Body of pancreas (tissue), 4 donors: ENCODE measurements around the gene CLEC18B. TPM values are rescaled to one million over a fixed set of nuclear protein-coding genes. Genes with fewer than 3 reads are reported as not detected.
"Not testable (repeated sequence)": the region's sequence is repeated elsewhere in the genome, so short reads cannot be mapped to it uniquely, and the experiment has no call there.

ENCODE experiments used
- ATAC-seq: fragments of 150-250 bp; one replicate; pipeline ENCODE4 v1.9.1; 2016
- DNase-seq, 4 donors: peaks; one replicate each; pipeline ENCODE4 v3.0.0-alpha.2; 2019
- H3K27ac ChIP-seq, 4 donors: fragments of 200-600 bp; sonication (generic); 1 replicate in 3 of 4; 2 replicates in 1 of 4; pipeline versions ENCODE4 v1.5.1 to v1.6.1; 2016 to 2019; ENCODE audit warnings: mild to moderate bottlenecking in 1 of 4, mixed read lengths in 1 of 4, moderate library complexity in 1 of 4
- H3K27me3 ChIP-seq, 2 donors: fragments of 200-600 bp; sonication (generic); one replicate each; pipeline ENCODE4 v1.6.0; 2016; ENCODE audit warnings: mild to moderate bottlenecking in 1 of 2
- H3K36me3 ChIP-seq, 2 donors: fragments of 200-600 bp; sonication (generic); replicated peaks in 1 of 2; 2 replicates each; pipeline ENCODE4 v1.5.1; 2016; ENCODE audit warnings: low read depth in 2 of 2; ENCODE audit not compliant: insufficient read depth in 1 of 2
- H3K4me1 ChIP-seq: fragments of 200-600 bp; sonication (generic); one replicate; pipeline ENCODE4 v1.6.0; 2016
- H3K4me3 ChIP-seq, 2 donors: fragments of 200-600 bp; sonication (generic); 1 replicate in 1 of 2; 2 replicates in 1 of 2; pipeline ENCODE4 v1.5.1; 2016 to 2019
- H3K9me3 ChIP-seq, 3 donors: fragments of 200-600 bp; sonication (generic); 1 replicate in 2 of 3; 2 replicates in 1 of 3; pipeline ENCODE4 v1.5.1; 2016
- WGBS, 2 donors: methylation state at CpG; one replicate each; pipeline ENCODE4 v1.1.5; 2017; 5-methylcytosine and 5-hydroxymethylcytosine counted together
- intact Hi-C: fragments of 100-400 bp; cut with DNase I; formaldehyde crosslinking; loops from one replicate; pipeline ENCODE4 v1.15.1; 2023
- total RNA-seq, 2 donors: library from RNA; depleted of rRNA; stranded (reverse); fragments of >200 nt; gene quantifications; one replicate each; pipeline ENCODE4 v1.1.0, GENCODE V29; 2016

The CLEC18B gene
- total RNA-seq, 2 donors from 2014 or later, result 0.26 TPM; not detected in 1

DNA sequence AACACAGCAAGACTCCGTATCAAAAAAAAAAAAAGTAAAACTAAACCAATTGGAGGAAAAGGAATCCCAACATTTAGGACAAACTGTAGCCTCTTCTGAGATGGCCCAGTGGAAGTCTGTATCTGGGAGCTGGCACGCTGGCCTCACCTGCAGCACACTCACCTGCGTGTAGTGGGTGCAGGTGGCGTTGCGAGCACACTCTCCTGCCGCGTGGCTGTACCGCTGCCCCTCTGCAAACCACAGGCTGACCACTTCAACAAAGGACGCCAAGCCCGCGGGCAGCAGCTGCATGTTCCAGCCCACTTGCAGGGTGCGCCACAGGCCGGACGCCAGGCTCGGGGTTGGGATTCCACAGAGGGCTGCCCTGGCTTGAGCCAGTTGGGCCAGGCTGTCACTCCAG lies 3.4 kb downstream of the CLEC18B start:
- H3K4me1 ChIP-seq, DNase-seq, H3K27ac ChIP-seq, H3K4me3 ChIP-seq, H3K36me3 ChIP-seq, intact Hi-C loops, H3K9me3 ChIP-seq, ATAC-seq, H3K27me3 ChIP-seq: not testable (repeated sequence)
- 85% methylated on average over 12 of the region's 15 CpGs; no CpG with 5 or more reads in 1 of the 2 donors for WGBS, 2 donors

DNA sequence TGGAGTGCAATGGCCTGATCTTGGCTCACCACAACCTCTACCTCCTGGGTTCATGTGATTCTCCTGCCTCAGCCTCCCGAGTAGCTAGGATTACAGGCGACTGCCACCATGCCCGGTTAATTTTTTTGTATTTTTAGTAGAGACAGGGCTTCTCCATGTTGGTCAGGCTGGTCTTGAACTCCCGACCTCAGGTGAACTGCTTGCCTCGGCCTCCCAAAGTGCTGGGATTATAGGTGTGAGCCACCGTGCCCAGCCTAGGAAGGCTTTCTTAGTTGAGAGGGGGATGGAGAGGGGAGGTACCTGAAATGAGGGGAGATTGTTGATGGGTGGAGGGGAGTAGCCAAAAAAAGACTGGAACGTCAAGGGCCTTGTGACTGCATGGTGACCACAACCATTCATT lies 7.4 kb downstream of the CLEC18B start:
- ATAC-seq, DNase-seq, H3K27ac ChIP-seq, H3K27me3 ChIP-seq, H3K4me1 ChIP-seq, intact Hi-C loops, H3K4me3 ChIP-seq, H3K9me3 ChIP-seq, H3K36me3 ChIP-seq: not testable (repeated sequence)
- 78 to 81% methylated on average over 7 of the region's 7 CpGs for WGBS, 2 donors

DNA sequence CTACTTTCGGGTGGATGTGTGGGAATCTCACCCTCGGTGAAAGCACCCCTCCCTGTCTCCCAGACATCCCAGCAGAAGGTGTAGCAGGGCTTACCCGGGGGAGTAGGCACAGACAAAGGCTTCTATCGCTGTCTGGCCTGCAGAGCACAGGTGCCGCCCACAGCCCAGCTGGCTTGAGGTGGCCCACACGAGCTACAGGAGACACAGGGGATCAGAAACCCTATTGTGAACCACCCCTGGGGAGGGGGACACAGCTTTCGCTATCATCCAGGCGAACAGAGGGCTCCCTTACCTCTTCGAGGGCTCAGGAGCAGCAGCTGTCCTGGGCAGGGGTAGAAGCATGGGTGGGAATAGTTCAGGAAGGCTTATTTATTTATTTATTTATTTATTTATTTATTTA lies 7.8 kb downstream of the CLEC18B start:
- H3K4me3 ChIP-seq, intact Hi-C loops, ATAC-seq, H3K27ac ChIP-seq, H3K27me3 ChIP-seq, DNase-seq, H3K36me3 ChIP-seq, H3K9me3 ChIP-seq, H3K4me1 ChIP-seq: not testable (repeated sequence)
- 84 to 88% methylated on average over 8 to 9 of the region's 9 CpGs for WGBS, 2 donors

DNA sequence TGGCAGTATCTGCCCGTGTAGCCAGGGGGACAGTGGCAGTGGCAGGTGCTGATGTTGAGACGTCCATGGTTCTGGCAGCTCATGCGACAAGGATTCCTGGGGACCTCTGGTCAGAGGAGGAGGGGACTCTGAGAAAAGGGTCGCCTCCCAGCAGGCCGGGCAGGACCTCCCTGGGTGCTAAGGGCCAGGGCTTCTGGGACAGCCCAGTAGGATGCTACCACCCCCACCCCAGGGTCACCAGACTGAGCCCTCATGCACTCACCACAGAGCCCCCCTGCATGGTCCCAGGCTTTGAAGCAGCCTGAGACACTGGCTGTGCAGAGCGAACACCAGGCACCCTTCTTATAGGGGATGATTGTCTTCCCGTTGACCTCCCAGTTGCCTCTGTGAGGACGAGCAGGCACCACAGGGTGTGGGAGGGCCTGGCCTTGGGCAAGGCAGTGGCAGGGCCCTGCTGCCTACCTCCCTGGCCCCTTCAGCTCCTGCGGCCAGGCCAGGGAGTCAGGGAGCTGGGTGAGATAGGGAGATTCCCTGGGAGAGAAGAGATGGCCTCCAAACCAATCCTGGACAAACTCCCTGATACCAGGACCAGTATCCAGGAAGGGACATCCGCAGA lies 8.4 kb downstream of the CLEC18B start:
- H3K27ac ChIP-seq, H3K36me3 ChIP-seq, DNase-seq, H3K4me1 ChIP-seq, H3K27me3 ChIP-seq, ATAC-seq, intact Hi-C loops, H3K9me3 ChIP-seq, H3K4me3 ChIP-seq: not testable (repeated sequence)
- 67 to 79% methylated on average over 6 to 7 of the region's 10 CpGs for WGBS, 2 donors

DNA sequence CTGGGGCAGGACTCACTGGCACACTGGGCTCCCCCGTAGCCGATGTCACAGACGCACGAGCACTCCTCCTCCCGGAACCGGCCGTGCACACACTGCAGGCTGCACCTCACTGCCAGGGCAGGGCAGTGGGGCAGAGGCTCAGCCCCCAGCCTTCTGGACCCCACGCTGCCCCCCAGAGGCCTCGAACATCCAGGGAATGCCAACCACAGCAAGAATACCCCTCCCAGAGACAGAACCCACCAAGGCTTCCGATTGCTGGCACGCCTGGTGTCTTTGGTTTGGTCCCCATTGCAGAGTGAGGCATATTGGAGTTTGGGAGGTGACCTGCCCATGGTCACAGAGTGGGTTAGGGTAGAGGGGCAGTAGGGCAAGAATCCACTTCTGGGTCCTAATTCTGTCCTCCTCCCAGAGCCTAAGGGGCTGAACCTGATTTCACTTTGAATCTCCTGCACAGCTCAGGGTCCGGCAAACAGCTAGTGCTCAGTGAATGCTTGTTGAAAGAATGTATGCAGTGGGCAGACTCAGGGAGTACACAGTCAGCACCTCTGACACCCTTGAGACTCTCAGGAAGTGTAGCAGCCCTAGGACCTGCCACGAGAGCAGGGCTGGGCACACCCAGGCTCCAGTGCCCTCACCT lies 9.0 kb downstream of the CLEC18B start:
- DNase-seq, ATAC-seq, H3K36me3 ChIP-seq, H3K27me3 ChIP-seq, H3K27ac ChIP-seq, H3K9me3 ChIP-seq, H3K4me3 ChIP-seq, intact Hi-C loops, H3K4me1 ChIP-seq: not testable (repeated sequence)
- 70 to 100% methylated on average over 2 to 4 of the region's 13 CpGs for WGBS, 2 donors

DNA sequence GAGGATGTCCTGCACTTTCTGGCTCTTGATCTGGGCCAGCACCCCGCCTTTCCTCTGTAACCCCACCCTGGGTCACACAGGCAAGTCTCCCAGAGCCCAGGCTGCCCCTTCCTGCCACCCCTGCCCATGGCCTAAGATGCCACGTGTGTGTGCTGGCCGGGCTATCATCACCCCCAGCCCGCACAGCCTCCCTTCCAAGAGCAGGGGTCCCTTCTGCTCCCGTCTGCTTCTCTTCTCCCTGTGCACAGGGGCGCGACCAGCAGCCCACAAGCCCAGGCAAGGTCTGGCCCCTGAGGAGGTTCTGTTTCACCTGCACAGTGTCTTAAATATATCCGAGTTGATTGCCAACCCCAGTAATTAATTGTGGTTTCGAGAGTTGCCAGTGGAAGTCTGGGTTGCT lies 10.3 kb downstream of the CLEC18B start:
- H3K9me3 ChIP-seq, ATAC-seq, H3K36me3 ChIP-seq, DNase-seq, H3K4me1 ChIP-seq, H3K4me3 ChIP-seq, intact Hi-C loops, H3K27me3 ChIP-seq, H3K27ac ChIP-seq: not testable (repeated sequence)
- WGBS, 2 donors, result 61 to 93% methylated on average over 3 to 4 of the region's 9 CpGs

DNA sequence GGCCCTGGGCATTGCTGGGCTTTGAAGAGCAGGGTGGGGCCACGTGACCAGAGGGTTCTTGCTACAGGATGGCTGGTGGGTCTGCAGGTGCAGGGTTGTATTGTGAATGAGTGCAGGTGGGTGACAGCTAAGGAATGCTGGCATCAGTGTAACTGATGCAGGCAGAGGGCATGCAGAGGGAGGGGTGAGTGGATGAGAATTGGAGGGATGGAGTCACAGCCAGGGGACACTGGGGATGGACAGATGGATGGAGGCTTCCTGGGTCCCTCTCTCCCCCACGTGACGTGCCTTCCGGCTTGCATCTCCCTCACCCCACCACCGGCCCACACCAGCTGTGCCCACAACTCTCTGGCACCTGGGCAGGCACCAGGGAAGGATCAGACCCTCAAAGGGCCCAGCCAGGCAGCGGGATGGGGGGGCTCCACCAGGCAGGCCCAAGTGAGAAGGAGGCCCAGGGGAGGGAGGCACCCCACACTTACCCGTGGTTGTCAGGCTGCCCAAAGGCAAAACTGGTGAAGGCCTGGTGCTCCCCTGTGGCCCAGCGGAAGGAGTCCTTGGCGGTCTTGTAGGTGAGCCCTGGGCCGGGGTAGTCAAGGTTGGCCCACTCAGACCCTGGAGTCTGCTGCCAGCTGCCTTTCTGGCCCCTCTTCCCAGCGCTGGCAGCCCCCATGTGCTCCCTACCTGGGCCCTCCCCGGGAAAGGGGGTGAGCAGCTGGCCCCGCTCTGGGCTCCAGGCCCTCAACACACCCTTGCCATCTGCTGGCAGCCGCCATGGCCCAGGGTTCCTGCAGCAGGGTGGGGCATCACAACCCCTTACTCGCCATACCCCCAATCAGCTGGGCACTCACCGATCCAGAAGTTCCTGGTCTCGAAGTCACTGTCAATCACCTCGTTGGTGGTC lies 11.0 kb downstream of the CLEC18B start:
- DNase-seq, H3K9me3 ChIP-seq, H3K27me3 ChIP-seq, intact Hi-C loops, H3K4me1 ChIP-seq, H3K36me3 ChIP-seq, H3K4me3 ChIP-seq, ATAC-seq, H3K27ac ChIP-seq: not testable (repeated sequence)
- WGBS, 2 donors, result 77 to 78% methylated on average over 4 to 8 of the region's 18 CpGs

DNA sequence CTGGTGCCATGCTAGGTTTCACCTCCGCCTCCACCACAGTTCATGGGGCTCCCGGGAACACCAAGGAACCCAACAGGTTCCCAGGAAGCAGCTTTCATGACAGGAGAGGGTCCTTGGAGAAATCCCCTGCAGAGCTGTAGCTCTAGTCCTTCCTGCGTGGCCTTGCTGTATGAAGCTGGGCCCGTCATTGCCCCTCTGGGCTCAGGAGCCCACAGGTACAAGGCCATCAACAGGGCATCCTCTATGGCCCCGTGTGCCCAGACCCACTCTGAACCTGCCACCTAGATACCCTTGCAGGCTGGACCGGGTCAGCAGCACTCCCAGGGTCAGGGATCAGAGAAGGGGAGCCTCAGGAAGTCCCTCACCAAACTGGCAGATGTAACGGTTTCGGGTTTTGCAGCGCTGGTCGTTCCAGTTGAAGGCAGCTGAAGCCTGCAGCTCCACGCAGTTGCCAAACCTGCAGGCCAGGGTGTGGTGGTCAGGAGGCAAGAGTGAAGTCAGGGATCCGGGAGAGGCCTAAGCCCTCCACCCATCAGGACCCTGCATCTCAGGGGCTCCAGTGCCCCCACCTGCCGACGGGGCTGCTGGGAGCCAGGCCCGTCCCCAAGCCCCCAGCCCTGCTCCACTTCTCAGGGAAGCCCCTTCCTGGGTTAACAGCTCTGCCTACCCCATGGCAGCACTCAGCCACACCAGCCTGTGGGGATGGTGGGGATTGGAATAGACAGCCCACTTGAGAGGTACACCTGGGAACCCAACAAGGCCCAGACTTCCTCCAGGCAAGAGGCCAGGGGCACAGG lies 11.9 kb downstream of the CLEC18B start:
- intact Hi-C loops, result not testable (repeated sequence)

More for the DNA sequence above, 11.9 kb downstream of the CLEC18B start:
- not testable (repeated sequence) for H3K9me3 ChIP-seq, H3K27ac ChIP-seq, ATAC-seq, H3K4me3 ChIP-seq, DNase-seq, H3K4me1 ChIP-seq, H3K36me3 ChIP-seq, H3K27me3 ChIP-seq
- WGBS, 2 donors, result 89 to 97% methylated on average over 6 to 7 of the region's 15 CpGs
